Measurements from ENCODE around the gene SLC45A1. TPM values are rescaled to one million over a fixed set of nuclear protein-coding genes. Genes with fewer than 3 reads are reported as not detected.

The SLC45A1 gene
- total and polyA plus RNA-seq, 9 of the 15 experiments (the other 6 are each of a cell fraction or from before 2014, with no cell fraction given) = not detected

DNA sequence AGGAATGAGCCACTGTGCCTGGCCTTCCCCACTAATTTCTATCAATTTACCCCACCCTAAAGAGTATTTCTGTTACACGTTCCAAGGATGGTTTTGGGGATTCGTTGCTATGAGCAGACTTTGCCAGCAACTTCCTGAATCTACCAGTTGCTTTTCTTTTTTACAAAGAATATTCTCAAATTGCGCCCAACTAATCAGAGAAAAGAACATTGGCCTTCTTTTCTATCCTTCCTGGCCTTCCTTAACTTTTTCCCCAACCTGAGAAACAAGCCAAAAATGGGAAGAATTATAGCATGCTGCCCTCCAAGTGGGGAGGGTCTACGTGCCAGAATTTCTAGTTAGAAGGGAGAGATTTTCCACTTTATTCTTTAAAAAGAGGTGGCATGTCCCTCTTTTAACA lies 44.9 kb upstream of the SLC45A1 start:
- BruUV-seq (replicated peaks) = no TSS peak
- Histone ChIP-seq H3K79me2 (ENCODE audit: control insufficient read depth, insufficient read depth, low read length) (no peaks in the 10 kb centered on the region), H3K9me1 (ENCODE audit: control insufficient read depth, insufficient read depth, low read length) (no peaks in the 10 kb centered on the region), H3K9ac (ENCODE audit: insufficient read depth in 1 of 2, low read depth in 2 of 2, low read length in 2 of 2) (no peak overlapping the region), H3K27me3 (ENCODE audit: control insufficient read depth in 2 of 2, insufficient read depth in 2 of 2, low read length in 2 of 2) (peaks cover 26 to 60% of the 10 kb centered on the region in 2 experiments), H3K9me3 (replicated peaks; ENCODE audit: control insufficient read depth, insufficient read depth, low read depth, low read length) (no peaks in the 10 kb centered on the region; the same call in 1 of the 2 replicates), H3K4me3 (no peak overlapping the region), H2AFZ (ENCODE audit: low read depth, low read length) (no peak overlapping the region), H3K4me1 (replicated peaks in 1 of 2; ENCODE audit: control insufficient read depth in 2 of 2, insufficient read depth in 2 of 2, low read length in 2 of 2) (peaks cover 0 to 4% of the 10 kb centered on the region in 2 experiments; a peak in 1 of 5 replicates), H3K4me2 (ENCODE audit: insufficient read depth, low read length) (no peak overlapping the region), H3K27ac (ENCODE audit: extremely low read depth, low read depth, low read length) (no peak overlapping the region), H4K20me1 (replicated peaks; ENCODE audit: control insufficient read depth, insufficient read depth, low read length) (no peaks in the 10 kb centered on the region; the same call in 1 of the 2 replicates), H3K36me3 (ENCODE audit: control insufficient read depth, insufficient read depth, low read length) (no peaks in the 10 kb centered on the region)
- ATAC-seq = no peak
- ChIA-PET CTCF (ENCODE audit: low intra/inter-chr PET ratio) (no interaction called here), POLR2A (interaction anchor here (1.6 kb wide), 1 partner anchor 10 kb away, joined by 3 read pairs; no protein-coding TSS in a partner anchor)
- no peak for DNase-seq (ENCODE audit: extremely low read depth in 1 of 4, low spot score in 3 of 4)
- 0% methylated on average over 4 of the region's 4 CpGs for WGBS (ENCODE audit: insufficient coverage, low coverage, missing lambda C conversion rate)
- intact Hi-C loops (cut with micrococcal nuclease) = no loop called here
- no peak for FAIRE-seq
- in situ Hi-C loops (cut with MboI) = no loop called here
- no peak for TF ChIP-seq TEAD2 (tag; IDR thresholded peaks at IDR 0.05)
- TF ChIP-seq KDM1A (IDR thresholded peaks at IDR 0.05) = no peak
- TF ChIP-seq HDAC3 (IDR thresholded peaks at IDR 0.05; ENCODE audit: borderline replicate concordance, partially characterized antibody) = no peak
- TF ChIP-seq ARID2 (IDR thresholded peaks at IDR 0.05) = no peak
- TF ChIP-seq, protein P1, sequence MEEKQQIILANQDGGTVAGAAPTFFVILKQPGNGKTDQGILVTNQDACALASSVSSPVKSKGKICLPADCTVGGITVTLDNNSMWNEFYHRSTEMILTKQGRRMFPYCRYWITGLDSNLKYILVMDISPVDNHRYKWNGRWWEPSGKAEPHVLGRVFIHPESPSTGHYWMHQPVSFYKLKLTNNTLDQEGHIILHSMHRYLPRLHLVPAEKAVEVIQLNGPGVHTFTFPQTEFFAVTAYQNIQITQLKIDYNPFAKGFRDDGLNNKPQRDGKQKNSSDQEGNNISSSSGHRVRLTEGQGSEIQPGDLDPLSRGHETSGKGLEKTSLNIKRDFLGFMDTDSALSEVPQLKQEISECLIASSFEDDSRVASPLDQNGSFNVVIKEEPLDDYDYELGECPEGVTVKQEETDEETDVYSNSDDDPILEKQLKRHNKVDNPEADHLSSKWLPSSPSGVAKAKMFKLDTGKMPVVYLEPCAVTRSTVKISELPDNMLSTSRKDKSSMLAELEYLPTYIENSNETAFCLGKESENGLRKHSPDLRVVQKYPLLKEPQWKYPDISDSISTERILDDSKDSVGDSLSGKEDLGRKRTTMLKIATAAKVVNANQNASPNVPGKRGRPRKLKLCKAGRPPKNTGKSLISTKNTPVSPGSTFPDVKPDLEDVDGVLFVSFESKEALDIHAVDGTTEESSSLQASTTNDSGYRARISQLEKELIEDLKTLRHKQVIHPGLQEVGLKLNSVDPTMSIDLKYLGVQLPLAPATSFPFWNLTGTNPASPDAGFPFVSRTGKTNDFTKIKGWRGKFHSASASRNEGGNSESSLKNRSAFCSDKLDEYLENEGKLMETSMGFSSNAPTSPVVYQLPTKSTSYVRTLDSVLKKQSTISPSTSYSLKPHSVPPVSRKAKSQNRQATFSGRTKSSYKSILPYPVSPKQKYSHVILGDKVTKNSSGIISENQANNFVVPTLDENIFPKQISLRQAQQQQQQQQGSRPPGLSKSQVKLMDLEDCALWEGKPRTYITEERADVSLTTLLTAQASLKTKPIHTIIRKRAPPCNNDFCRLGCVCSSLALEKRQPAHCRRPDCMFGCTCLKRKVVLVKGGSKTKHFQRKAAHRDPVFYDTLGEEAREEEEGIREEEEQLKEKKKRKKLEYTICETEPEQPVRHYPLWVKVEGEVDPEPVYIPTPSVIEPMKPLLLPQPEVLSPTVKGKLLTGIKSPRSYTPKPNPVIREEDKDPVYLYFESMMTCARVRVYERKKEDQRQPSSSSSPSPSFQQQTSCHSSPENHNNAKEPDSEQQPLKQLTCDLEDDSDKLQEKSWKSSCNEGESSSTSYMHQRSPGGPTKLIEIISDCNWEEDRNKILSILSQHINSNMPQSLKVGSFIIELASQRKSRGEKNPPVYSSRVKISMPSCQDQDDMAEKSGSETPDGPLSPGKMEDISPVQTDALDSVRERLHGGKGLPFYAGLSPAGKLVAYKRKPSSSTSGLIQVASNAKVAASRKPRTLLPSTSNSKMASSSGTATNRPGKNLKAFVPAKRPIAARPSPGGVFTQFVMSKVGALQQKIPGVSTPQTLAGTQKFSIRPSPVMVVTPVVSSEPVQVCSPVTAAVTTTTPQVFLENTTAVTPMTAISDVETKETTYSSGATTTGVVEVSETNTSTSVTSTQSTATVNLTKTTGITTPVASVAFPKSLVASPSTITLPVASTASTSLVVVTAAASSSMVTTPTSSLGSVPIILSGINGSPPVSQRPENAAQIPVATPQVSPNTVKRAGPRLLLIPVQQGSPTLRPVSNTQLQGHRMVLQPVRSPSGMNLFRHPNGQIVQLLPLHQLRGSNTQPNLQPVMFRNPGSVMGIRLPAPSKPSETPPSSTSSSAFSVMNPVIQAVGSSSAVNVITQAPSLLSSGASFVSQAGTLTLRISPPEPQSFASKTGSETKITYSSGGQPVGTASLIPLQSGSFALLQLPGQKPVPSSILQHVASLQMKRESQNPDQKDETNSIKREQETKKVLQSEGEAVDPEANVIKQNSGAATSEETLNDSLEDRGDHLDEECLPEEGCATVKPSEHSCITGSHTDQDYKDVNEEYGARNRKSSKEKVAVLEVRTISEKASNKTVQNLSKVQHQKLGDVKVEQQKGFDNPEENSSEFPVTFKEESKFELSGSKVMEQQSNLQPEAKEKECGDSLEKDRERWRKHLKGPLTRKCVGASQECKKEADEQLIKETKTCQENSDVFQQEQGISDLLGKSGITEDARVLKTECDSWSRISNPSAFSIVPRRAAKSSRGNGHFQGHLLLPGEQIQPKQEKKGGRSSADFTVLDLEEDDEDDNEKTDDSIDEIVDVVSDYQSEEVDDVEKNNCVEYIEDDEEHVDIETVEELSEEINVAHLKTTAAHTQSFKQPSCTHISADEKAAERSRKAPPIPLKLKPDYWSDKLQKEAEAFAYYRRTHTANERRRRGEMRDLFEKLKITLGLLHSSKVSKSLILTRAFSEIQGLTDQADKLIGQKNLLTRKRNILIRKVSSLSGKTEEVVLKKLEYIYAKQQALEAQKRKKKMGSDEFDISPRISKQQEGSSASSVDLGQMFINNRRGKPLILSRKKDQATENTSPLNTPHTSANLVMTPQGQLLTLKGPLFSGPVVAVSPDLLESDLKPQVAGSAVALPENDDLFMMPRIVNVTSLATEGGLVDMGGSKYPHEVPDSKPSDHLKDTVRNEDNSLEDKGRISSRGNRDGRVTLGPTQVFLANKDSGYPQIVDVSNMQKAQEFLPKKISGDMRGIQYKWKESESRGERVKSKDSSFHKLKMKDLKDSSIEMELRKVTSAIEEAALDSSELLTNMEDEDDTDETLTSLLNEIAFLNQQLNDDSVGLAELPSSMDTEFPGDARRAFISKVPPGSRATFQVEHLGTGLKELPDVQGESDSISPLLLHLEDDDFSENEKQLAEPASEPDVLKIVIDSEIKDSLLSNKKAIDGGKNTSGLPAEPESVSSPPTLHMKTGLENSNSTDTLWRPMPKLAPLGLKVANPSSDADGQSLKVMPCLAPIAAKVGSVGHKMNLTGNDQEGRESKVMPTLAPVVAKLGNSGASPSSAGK (IDR thresholded peaks at IDR 0.05) = no peak
- TF ChIP-seq GABPA (tag; conservative IDR thresholded peaks at IDR 0.05; ENCODE audit: low read depth) = no peak
- no peak for TF ChIP-seq NRF1 (conservative IDR thresholded peaks at IDR 0.05 in 1 of 2, IDR thresholded peaks at IDR 0.05 in 1 of 2)
- no peak for TF ChIP-seq PURB (CRISPR knock-in tag; IDR thresholded peaks at IDR 0.05; ENCODE audit: low read depth)
- TF ChIP-seq CAMTA2 (CRISPR knock-in tag; conservative IDR thresholded peaks at IDR 0.05) = no peak
- TF ChIP-seq MTA1 (IDR thresholded peaks at IDR 0.05; ENCODE audit: borderline replicate concordance) = no peak
- no peak for TF ChIP-seq HIVEP1 (CRISPR knock-in tag; IDR thresholded peaks at IDR 0.05)
- no peak for TF ChIP-seq KLF10 (CRISPR knock-in tag; IDR thresholded peaks at IDR 0.05)
- TF ChIP-seq MEF2D (tag; conservative IDR thresholded peaks at IDR 0.05; ENCODE audit: low read depth) = no peak
- no peak for TF ChIP-seq CREM (IDR thresholded peaks at IDR 0.05; ENCODE audit: low read depth)

All from K562 (cell line).